CD14-positive monocyte (primary cell): ENCODE measurements around the gene BRPF1. TPM values are rescaled to one million over a fixed set of nuclear protein-coding genes. Genes with fewer than 3 reads are reported as not detected.

Experiments used
- DNase-seq, 3 donors: peaks; one replicate each; pipeline ENCODE4 v3.0.0-alpha.2; 2011 to 2022
- H2AFZ ChIP-seq: 2 replicates; pipeline ENCODE4 v1.6.0; 2012; ENCODE audit warnings: mild to moderate bottlenecking, low read depth, low read length, inconsistent platforms; ENCODE audit not compliant: insufficient read depth, poor library complexity, severe bottlenecking
- H3K27ac ChIP-seq, 2 donors: 1 replicate in 1 of 2; 2 replicates in 1 of 2; pipeline ENCODE4 v1.5.1; 2012 to 2013; ENCODE audit warnings: low read length in 2 of 2, control low read depth in 1 of 2, inconsistent platforms in 1 of 2, low read depth in 1 of 2, mild to moderate bottlenecking in 1 of 2
- H3K27me3 ChIP-seq, 2 donors: one replicate each; pipeline versions ENCODE4 v1.6.0 to v1.6.1; 2011 to 2013; ENCODE audit warnings: low read length in 2 of 2; ENCODE audit not compliant: control insufficient read depth in 2 of 2, insufficient read depth in 2 of 2
- H3K36me3 ChIP-seq, 2 donors: replicated peaks in 1 of 2; 1 replicate in 1 of 2; 2 replicates in 1 of 2; pipeline versions ENCODE4 v1.5.1 to v1.6.1; 2012 to 2013; ENCODE audit warnings: low read length in 2 of 2, control low read depth in 1 of 2, inconsistent platforms in 1 of 2, mild to moderate bottlenecking in 1 of 2; ENCODE audit not compliant: insufficient read depth in 2 of 2, control insufficient read depth in 1 of 2
- H3K4me1 ChIP-seq, 2 donors: 1 replicate in 1 of 2; 2 replicates in 1 of 2; pipeline versions ENCODE4 v1.5.1 to v1.6.1; 2012 to 2013; ENCODE audit warnings: low read length in 2 of 2, control low read depth in 1 of 2, inconsistent platforms in 1 of 2, mild to moderate bottlenecking in 1 of 2, moderate library complexity in 1 of 2; ENCODE audit not compliant: insufficient read depth in 2 of 2, control insufficient read depth in 1 of 2
- H3K4me2 ChIP-seq: replicated peaks from 2 replicates; pipeline ENCODE3; 2012; ENCODE audit warnings: low read length, moderate library complexity, mild to moderate bottlenecking; ENCODE audit not compliant: poor library complexity, severe bottlenecking; ENCODE audit errors: extremely low read depth
- H3K4me3 ChIP-seq, 3 experiments: fragments of 200-600 bp in 1 of 3; sonication (generic) in 1 of 3; replicated peaks in 1 of 3; 1 replicate in 2 of 3; 2 replicates in 1 of 3; pipeline ENCODE4 v1.5.1; 2011 to 2013; ENCODE audit warnings: low read length in 3 of 3, mild to moderate bottlenecking in 3 of 3, control low read depth in 2 of 3, low read depth in 2 of 3, inconsistent platforms in 1 of 3, moderate library complexity in 1 of 3
- H3K79me2 ChIP-seq: 2 replicates; pipeline ENCODE4 v1.6.0; 2012; ENCODE audit warnings: mild to moderate bottlenecking, control low read depth, inconsistent platforms, low read length, moderate library complexity; ENCODE audit not compliant: insufficient read depth
- H3K9ac ChIP-seq: 2 replicates; pipeline ENCODE4 v1.6.0; 2017; ENCODE audit warnings: low read length, mild to moderate bottlenecking; ENCODE audit not compliant: insufficient read depth, poor library complexity, severe bottlenecking
- H3K9me3 ChIP-seq, 2 donors: replicated peaks in 1 of 2; 1 replicate in 1 of 2; 2 replicates in 1 of 2; pipeline versions ENCODE4 v1.5.1 to v1.6.1; 2012 to 2013; ENCODE audit warnings: low read length in 2 of 2, control low read depth in 1 of 2; ENCODE audit not compliant: control insufficient read depth in 1 of 2, insufficient read depth in 1 of 2
- H4K20me1 ChIP-seq: 2 replicates; pipeline ENCODE4 v1.6.0; 2012; ENCODE audit warnings: mild to moderate bottlenecking, low read length, control low read depth, moderate library complexity; ENCODE audit not compliant: insufficient read depth
- H3K27ac Mint-ChIP-seq, 7 donors: one replicate each; pipeline ENCODE4 v1.8.0; 2020; ENCODE audit warnings: mild to moderate bottlenecking in 7 of 7, mixed read lengths in 7 of 7, moderate library complexity in 6 of 7, inconsistent platforms in 2 of 7
- H3K27me3 Mint-ChIP-seq, 3 donors: one replicate each; pipeline ENCODE4 v1.8.0; 2021 to 2022; ENCODE audit warnings: low read depth in 3 of 3, mild to moderate bottlenecking in 3 of 3, mixed read lengths in 3 of 3, moderate library complexity in 3 of 3, inconsistent platforms in 1 of 3
- H3K36me3 Mint-ChIP-seq, 2 donors: one replicate each; pipeline ENCODE4 v1.8.0; 2020; ENCODE audit warnings: mixed read lengths in 2 of 2, inconsistent platforms in 1 of 2, mild to moderate bottlenecking in 1 of 2
- H3K4me1 Mint-ChIP-seq: one replicate; pipeline ENCODE4 v1.8.0; 2020; ENCODE audit warnings: mild to moderate bottlenecking, mixed read lengths
- H3K4me3 Mint-ChIP-seq, 2 donors: one replicate each; pipeline ENCODE4 v1.8.0; 2020; ENCODE audit warnings: mild to moderate bottlenecking in 2 of 2, mixed read lengths in 2 of 2, moderate library complexity in 1 of 2
- H3K9me3 Mint-ChIP-seq, 7 donors: one replicate each; pipeline ENCODE4 v1.8.0; 2020 to 2022; ENCODE audit warnings: mixed read lengths in 7 of 7, mild to moderate bottlenecking in 6 of 7, moderate library complexity in 6 of 7, inconsistent platforms in 2 of 7
- CTCF ChIP-seq: fragments of 200-600 bp; IDR thresholded peaks from one replicate; pipeline ENCODE4 v1.8.0; 2022; ENCODE audit warnings: antibody characterized with exemption, mild to moderate bottlenecking
- WGBS: methylation state at CpG from one replicate; pipeline ENCODE4 v1.1.5; 2013; ENCODE audit warnings: missing lambda C conversion rate; ENCODE audit not compliant: insufficient coverage; 5-methylcytosine and 5-hydroxymethylcytosine counted together
- intact Hi-C, 2 donors: fragments of 100-400 bp; cut with micrococcal nuclease; formaldehyde crosslinking; loops; one replicate each; pipeline versions ENCODE4 v1.15.0 to v1.15.1; 2023
- polyA plus RNA-seq, 3 donors: library from polyadenylated mRNA; depleted of rRNA in 1 of 3; unstranded in 2 of 3; stranded (reverse) in 1 of 3; fragments of 300-500 nt in 2 of 3; fragments of >200 nt in 1 of 3; fragmentation: Illumina TruSeq in 2 of 3; gene quantifications; 1 replicate in 2 of 3; 2 replicates in 1 of 3; pipeline ENCODE4 v1.2.3, GENCODE V29; 2012 to 2021

BRPF1 gene
- polyA plus RNA-seq, 3 donors = 5.1 to 22.5 (median 10.4) TPM

- peak overlapping the region; percentile 18 to 66 (median 44) for H3K27ac Mint-ChIP-seq
- H3K27me3 Mint-ChIP-seq = peaks cover 0 to 1% (median 0%) of the 10 kb centered on the region in 3 donors
- Histone ChIP-seq H3K4me2 (no peak overlapping the region), H3K27ac (peak overlapping the region in 1 of 2 donors; percentile 1), H3K9ac (no peak overlapping the region), H3K4me1 (peaks cover 18 to 26% of the 10 kb centered on the region in 2 donors), H3K79me2 (peaks cover 6% of the 10 kb centered on the region), H3K4me3 (no peak overlapping the region), H4K20me1 (peaks cover under 1% of the 10 kb centered on the region), H3K9me3 (no peaks in the 10 kb centered on the region), H3K36me3 (no peaks in the 10 kb centered on the region), H3K27me3 (no peaks in the 10 kb centered on the region), H2AFZ (peak overlapping the region; percentile 11)
- no peaks in the 10 kb centered on the region for H3K9me3 Mint-ChIP-seq
- peak in 2 of 3 donors; percentile 45 to 56 for DNase-seq
- WGBS = 20% methylated on average over 1 of the region's 11 CpGs
- peak; percentile 78 for TF ChIP-seq CTCF
- peak overlapping the region; percentile 34 to 64 for H3K4me3 Mint-ChIP-seq
- peaks cover 25% of the 10 kb centered on the region for H3K4me1 Mint-ChIP-seq
- no peaks in the 10 kb centered on the region for H3K36me3 Mint-ChIP-seq
- intact Hi-C loops = no loop called here
These were observed 4.4 kb upstream of the BRPF1 start for GRCh38 chr3:9727041-9727595.

- intact Hi-C loops = no loop called here
- Mint-ChIP-seq H3K4me1 (peaks cover 28% of the 10 kb centered on the region), H3K27ac (peak overlapping the region; percentile 18 to 66 (median 44)), H3K36me3 (no peaks in the 10 kb centered on the region), H3K4me3 (no peak overlapping the region), H3K27me3 (peaks cover 0 to 1% (median 0%) of the 10 kb centered on the region in 3 donors), H3K9me3 (no peaks in the 10 kb centered on the region)
- Histone ChIP-seq H3K27me3 (no peaks in the 10 kb centered on the region), H4K20me1 (peaks cover 6% of the 10 kb centered on the region), H3K79me2 (peaks cover 12% of the 10 kb centered on the region), H3K4me3 (no peak overlapping the region), H3K36me3 (no peaks in the 10 kb centered on the region), H3K9ac (no peak overlapping the region), H3K4me2 (no peak overlapping the region), H3K4me1 (peaks cover 24 to 32% of the 10 kb centered on the region in 2 donors), H2AFZ (no peak overlapping the region), H3K9me3 (no peaks in the 10 kb centered on the region), H3K27ac (no peak overlapping the region)
- WGBS = 97% methylated on average over 2 of the region's 2 CpGs
- no peak for TF ChIP-seq CTCF
- peak in 1 of 3 donors; percentile 37 for DNase-seq
These were observed 3.8 kb upstream of the BRPF1 start for GRCh38 chr3:9727743-9728142.
